Lower leg skin (tissue), 4 donors: Measurements from ENCODE around the gene MT1F. TPM values are rescaled to one million over a fixed set of nuclear protein-coding genes. Genes with fewer than 3 reads are reported as not detected.
A peak's percentile ranks its signal among the peaks of the same experiment; 100 is the strongest.

ENCODE experiments used
- DNase-seq, 2 donors: peaks; one replicate each; pipeline ENCODE4 v3.0.0-alpha.2; 2019; ENCODE audit warnings: low spot score in 2 of 2
- H3K4me3 ChIP-seq: fragments of 200-600 bp; sonication (generic); 2 replicates; pipeline ENCODE4 v1.5.1; 2017; ENCODE audit warnings: mild to moderate bottlenecking, low read depth; ENCODE audit not compliant: poor library complexity, severe bottlenecking
- POLR2A ChIP-seq, 2 donors: fragments of 450-650 bp; IDR thresholded peaks; one replicate each; pipeline ENCODE4 v1.6.1; 2016 to 2017; ENCODE audit warnings: antibody characterized with exemption in 2 of 2, mild to moderate bottlenecking in 1 of 2, moderate library complexity in 1 of 2
- WGBS, 2 donors: methylation state at CpG; one replicate each; pipeline ENCODE4 v1.1.5; 2018; 5-methylcytosine and 5-hydroxymethylcytosine counted together
- intact Hi-C: fragments of 100-400 bp; cut with DNase I; formaldehyde crosslinking; loops from one replicate; pipeline ENCODE4 v1.15.0; 2023; ENCODE audit warnings: low total_unique reads
- total RNA-seq, 4 donors: library from RNA; depleted of rRNA; stranded (reverse); fragments of >200 nt; gene quantifications; one replicate each; pipeline ENCODE4 v1.1.0, GENCODE V29; 2016
- TF ChIP-seq, protein P1 (sequence below), 3 donors: fragments of 450-650 bp; IDR thresholded peaks; one replicate each; pipeline ENCODE4 v1.5.1; 2016; ENCODE audit warnings: antibody characterized with exemption in 3 of 3, mild to moderate bottlenecking in 3 of 3, moderate library complexity in 2 of 3

The MT1F gene
- total RNA-seq = 10 to 100 TPM in 2 of 4 donors, 1 to 10 TPM in 2; 2.1 to 17.2 (median 8.3) TPM

DNA sequence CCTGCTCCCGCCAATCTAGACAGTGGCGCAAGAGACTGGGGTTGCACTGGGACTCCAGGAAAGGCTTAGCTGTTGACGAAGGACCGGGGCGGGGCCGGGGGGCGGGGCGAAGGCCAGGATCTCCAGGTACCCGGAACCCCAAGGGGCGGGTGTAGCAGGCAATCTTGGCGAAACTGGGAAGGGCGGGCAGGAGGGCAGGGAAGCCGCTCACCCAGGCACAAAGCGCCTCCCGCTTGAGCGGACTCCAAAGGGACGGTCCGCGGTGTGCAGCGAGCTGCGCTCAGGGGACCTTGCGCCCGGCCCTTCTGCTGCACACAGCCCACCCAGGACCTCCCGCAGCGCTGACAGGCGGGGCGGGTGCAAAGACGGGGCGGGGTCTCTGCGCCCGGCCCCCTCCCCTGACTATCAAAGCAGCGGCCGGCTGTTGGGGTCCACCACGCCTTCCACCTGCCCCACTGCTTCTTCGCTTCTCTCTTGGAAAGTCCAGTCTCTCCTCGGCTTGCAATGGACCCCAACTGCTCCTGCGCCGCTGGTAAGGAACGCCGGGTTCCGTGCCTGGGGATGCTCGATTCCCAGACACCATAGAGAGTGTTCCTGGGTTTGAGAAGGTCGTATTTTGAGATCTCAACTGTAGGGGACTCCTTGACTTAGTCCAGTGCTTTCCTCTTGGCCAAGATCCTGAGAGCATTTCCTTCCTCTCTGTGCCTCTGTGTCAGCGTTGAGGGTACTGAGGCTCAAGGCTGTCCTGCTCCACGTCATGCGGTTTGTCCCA is at the start of gene MT1F:
Gene MT1F (plus strand): TSS at position 405 of the 772 bp plus-strand sequence. CDS start 100 bp downstream, at position 505.
- WGBS, 2 donors = 2 to 3% methylated on average over 18 to 45 of the region's 46 CpGs
- no peak for TF ChIP-seq POLR2A (IDR thresholded peaks at IDR 0.05)
- H3K4me3 ChIP-seq = peak within 1 kb of the TSS; percentile 13
- intact Hi-C loops = no loop called here
- peak; percentile 87 to 97 for DNase-seq

DNA sequence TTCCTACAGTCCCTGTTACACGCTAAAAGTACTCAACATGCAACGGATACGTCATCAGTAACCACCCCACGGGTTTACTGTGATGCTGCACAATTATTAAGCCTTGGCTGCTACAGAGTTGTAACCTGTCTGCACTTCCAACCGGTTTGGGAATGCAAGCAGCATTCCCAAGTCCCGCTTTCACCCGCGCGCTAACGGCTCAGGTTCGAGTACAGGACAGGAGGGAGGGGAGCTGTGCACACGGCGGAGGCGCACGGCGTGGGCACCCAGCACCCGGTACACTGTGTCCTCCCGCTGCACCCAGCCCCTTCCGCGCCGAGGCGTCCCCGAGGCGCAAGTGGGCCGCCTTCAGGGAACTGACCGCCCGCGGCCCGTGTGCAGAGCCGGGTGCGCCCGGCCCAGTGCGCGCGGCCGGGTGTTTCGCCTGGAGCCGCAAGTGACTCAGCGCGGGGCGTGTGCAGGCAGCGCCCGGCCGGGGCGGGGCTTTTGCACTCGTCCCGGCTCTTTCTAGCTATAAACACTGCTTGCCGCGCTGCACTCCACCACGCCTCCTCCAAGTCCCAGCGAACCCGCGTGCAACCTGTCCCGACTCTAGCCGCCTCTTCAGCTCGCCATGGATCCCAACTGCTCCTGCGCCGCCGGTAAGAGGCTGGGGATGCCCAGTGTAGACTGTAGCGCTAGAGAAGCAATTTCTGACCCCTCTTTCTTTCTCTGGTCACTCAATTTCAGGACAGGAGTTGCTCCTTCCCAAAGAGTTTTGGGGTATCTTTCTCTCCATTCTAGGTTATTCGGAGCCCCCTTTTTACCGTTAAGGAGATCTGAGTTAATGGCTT is 49.5 kb upstream of the MT1F start, which contains the start of gene MT2A:
Gene MT2A (plus strand): TSS at position 542 of the 833 bp plus-strand sequence. CDS start 72 bp downstream, at position 614.
- intact Hi-C loops = loop anchor here (10.0 kb wide), 2 partner anchors 77 to 93 kb away; partner anchors contain the start of gene MT1X
- peak; percentile 94 to 99 for DNase-seq
- 2 to 4% methylated on average over 28 to 32 of the region's 62 CpGs for WGBS, 2 donors
- TF ChIP-seq, protein P1, sequence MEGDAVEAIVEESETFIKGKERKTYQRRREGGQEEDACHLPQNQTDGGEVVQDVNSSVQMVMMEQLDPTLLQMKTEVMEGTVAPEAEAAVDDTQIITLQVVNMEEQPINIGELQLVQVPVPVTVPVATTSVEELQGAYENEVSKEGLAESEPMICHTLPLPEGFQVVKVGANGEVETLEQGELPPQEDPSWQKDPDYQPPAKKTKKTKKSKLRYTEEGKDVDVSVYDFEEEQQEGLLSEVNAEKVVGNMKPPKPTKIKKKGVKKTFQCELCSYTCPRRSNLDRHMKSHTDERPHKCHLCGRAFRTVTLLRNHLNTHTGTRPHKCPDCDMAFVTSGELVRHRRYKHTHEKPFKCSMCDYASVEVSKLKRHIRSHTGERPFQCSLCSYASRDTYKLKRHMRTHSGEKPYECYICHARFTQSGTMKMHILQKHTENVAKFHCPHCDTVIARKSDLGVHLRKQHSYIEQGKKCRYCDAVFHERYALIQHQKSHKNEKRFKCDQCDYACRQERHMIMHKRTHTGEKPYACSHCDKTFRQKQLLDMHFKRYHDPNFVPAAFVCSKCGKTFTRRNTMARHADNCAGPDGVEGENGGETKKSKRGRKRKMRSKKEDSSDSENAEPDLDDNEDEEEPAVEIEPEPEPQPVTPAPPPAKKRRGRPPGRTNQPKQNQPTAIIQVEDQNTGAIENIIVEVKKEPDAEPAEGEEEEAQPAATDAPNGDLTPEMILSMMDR (IDR thresholded peaks at IDR 0.05) = peak in 1 of 3 donors; percentile 22
- peak in 1 of 2 donors; percentile 36 for TF ChIP-seq POLR2A (IDR thresholded peaks at IDR 0.05)
- peak within 1 kb of the TSS; percentile 67 for H3K4me3 ChIP-seq

DNA sequence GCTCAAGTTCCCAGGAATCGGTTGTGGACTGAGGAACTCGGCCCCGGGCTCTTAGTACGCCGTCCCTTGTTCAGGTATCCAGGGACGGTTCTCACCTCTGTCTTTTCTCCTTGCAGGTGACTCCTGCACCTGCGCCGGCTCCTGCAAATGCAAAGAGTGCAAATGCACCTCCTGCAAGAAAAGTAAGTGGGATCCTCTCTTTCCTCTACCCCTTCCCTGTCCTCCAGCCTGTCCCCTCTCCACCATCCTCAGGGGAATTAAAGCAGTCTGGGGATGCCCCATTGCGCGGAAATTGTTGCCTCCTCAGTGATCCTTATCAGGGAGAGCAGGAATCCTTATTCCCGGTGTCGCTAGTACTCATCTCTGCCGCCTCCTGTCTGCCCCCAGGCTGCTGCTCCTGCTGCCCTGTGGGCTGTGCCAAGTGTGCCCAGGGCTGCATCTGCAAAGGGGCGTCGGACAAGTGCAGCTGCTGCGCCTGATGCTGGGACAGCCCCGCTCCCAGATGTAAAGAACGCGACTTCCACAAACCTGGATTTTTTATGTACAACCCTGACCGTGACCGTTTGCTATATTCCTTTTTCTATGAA is 48.8 kb upstream of the MT1F start:
- intact Hi-C loops = loop anchor here (10.0 kb wide), 2 partner anchors 76 to 94 kb away; partner anchors contain the start of gene MT1X
- WGBS, 2 donors = 0% methylated on average over 20 to 21 of the region's 21 CpGs
- no peak for DNase-seq

DNA sequence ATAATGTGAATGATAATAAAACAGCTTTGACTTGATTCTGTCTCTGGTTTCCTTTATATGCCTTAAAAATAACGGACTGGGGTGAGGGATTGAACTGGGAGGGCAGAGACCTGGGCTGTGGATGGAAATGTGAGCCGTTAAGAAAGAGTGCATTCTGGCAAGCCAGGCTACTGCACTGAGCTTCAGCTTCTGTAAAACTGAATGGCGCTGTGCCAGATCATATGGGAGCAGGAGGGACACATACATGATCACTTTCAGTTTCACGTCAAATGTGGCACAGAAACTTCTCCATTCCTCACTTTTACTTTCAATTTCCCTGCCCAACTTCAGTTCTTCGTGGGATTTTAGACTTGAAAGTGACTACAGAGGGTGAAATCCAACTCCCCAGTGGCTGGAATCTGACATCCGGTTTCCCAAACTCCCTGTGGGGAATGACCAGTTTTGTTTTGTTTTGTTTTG is 48.3 kb upstream of the MT1F start:
- peak in 1 of 2 donors; percentile 79 for DNase-seq
- intact Hi-C loops = loop anchor here (10.0 kb wide), 2 partner anchors 75 to 95 kb away; partner anchors contain the start of gene MT1X
- WGBS, 2 donors = 0 to 1% methylated on average over 6 of the region's 6 CpGs
- TF ChIP-seq, protein P1 (IDR thresholded peaks at IDR 0.05) = no peak
- no peak for TF ChIP-seq POLR2A (IDR thresholded peaks at IDR 0.05)
- peak overlapping the region; percentile 67 for H3K4me3 ChIP-seq

More for the DNA sequence above, 48.8 kb upstream of the MT1F start:
- no peak for TF ChIP-seq POLR2A (IDR thresholded peaks at IDR 0.05)
- TF ChIP-seq, protein P1 (IDR thresholded peaks at IDR 0.05) = no peak
- peak overlapping the region; percentile 67 for H3K4me3 ChIP-seq

DNA sequence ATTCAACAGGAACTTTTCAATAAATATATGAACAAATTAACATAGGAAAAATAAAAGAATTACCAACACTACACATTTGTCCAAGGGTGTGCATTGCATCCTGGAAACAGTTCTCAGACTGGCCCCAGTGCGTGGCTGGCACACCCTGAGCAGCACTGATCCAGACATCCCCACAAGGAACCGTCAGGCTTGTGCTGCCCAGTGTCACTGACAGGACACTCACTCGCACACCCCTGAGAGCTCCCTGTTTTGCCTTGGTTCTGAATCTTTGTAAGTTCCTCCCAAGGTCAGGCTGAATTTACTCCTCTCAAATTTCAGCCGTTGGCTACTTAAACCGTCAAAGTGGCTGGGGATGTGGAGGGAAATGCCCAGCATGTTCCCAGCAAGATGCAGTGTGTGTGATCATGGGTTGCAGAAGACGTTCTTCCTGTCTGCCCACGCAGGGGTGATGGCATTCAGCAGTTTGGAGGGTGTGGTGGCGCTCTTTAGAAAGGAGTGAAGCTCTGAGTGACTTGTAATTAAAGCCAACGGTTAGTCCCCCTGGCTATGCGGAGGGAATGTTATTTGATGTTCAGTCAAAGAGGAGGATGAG is 47.6 kb upstream of the MT1F start:
- peak in 1 of 2 donors; percentile 78 for DNase-seq
- H3K4me3 ChIP-seq = no peak overlapping the region
- intact Hi-C loops = no loop called here
- TF ChIP-seq, protein P1 (IDR thresholded peaks at IDR 0.05) = no peak
- no peak for TF ChIP-seq POLR2A (IDR thresholded peaks at IDR 0.05)
- WGBS, 2 donors = 4 to 7% methylated on average over 10 of the region's 10 CpGs
